GM11168 (cell line): ENCODE data around the gene TMEM135.
"Not testable (repeated sequence)": the region's sequence is repeated elsewhere in the genome, so short reads cannot be mapped to it uniquely, and the experiment has no call there.

Experiments used
- in situ Hi-C: fragments of 300-500 bp; cut with MboI; formaldehyde crosslinking; loops from one replicate; pipeline ENCODE4 v1.12.0; 2022; ENCODE audit warnings: low sequenced_read_pairs; ENCODE audit not compliant: unreplicated experiment

TMEM135 gene

GRCh38 chr11:87063982-87064381 is 26.2 kb downstream of the TMEM135 start:
- in situ Hi-C loops = no loop called here

- in situ Hi-C loops = no loop called here
Measured at GRCh38 chr11:87072787-87073186, 35.1 kb downstream of the TMEM135 start.

DNA sequence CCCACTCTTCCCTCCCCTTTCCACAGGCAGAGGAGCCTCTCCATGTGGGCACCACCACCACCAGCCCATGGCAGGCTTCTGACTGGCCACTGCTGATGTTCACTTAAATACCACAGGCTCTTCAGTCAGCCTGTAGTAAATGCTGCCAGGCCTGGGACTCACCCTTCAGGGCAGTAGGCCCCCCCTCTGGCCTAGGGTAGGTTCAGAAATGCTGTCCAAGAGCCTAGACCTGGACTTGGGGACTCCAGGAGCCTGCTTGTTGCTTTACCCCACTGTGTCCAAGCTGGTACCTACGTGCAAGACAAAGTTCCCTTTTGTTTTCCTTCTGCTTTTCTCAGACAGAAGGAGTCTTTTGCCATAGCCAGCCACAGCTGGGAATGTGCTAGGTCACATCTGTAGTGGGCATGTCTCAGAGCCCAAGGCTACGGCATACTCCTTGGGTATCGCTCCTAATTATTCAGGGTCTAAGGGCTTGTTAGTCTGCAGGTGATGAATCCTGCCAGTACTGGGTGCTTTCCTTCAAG is 38.6 kb downstream of the TMEM135 start:
- in situ Hi-C loops = loop anchor here (5.0 kb wide), 1 partner anchor 41 kb away; no protein-coding TSS in a partner anchor

DNA sequence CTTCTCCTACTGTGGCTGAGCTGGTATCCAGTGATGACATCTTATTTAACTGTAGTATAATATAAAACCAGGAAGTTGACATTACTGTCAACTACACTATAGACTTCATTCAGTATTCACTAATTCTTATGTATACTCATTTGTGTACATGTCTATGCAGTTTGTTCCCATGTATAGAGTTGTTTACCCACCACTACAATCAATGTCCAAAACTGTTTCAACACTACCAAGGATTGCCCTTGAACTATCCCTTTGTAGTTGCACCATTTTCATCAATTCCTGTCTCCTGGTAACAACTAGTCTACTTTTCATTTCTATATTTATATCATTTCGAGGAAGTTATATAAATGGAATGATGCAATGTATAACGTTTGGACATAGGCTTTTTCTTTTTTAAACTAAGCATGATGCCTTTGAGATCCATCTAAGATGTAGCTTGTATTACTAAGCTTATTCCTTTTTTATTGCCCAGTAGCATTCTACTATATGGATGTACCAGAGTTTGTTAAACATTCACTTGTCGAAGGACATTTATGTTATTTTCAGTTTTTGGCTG is 39.2 kb downstream of the TMEM135 start:
- in situ Hi-C loops = loop anchor here (5.0 kb wide), 1 partner anchor 40 kb away; no protein-coding TSS in a partner anchor

DNA sequence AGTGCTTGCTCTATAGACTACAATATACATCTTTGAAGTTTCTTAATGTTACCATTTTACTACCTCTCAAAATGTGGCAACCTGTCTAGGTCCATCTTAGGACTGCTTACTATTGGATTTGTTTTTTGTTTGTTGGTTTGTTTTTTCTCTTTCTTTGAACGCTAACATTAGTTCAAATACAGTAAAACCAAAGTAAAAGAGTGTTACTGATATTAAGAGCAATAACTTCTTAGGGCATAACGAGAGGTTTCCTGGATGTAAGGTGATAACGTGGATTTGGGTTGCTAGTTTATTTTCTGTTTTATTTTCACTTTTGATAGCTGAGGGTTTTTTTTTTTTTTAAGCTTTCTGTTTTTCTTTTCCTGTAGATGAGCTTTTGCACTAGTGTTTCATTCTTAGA is 43.6 kb downstream of the TMEM135 start:
- in situ Hi-C loops = no loop called here

GRCh38 chr11:87082590-87082989 is 44.9 kb downstream of the TMEM135 start:
- in situ Hi-C loops = no loop called here

- in situ Hi-C loops = no loop called here
Measured at GRCh38 chr11:87083029-87083428, 45.3 kb downstream of the TMEM135 start.

- in situ Hi-C loops = no loop called here
Measured at GRCh38 chr11:87092159-87092558, 54.4 kb downstream of the TMEM135 start.

DNA sequence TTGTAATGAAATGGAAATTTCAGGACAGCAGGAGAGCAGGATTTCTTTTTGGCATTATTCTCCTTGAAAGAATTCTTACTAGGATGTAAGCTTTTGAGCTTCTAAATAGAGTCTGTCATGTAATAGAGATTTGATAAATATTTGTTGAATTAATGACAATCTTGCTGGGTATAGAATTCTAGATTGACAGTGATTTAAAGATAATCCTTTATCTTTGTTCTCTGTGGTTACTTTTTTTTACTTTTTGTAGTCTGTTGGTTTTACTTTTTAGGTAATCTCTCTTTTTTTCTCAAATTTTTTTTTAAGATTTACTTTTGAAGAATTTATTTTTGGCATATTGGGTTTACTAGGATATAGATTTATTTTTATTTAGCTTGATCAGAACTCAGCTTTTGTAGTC is 54.8 kb downstream of the TMEM135 start:
- in situ Hi-C loops = no loop called here

DNA sequence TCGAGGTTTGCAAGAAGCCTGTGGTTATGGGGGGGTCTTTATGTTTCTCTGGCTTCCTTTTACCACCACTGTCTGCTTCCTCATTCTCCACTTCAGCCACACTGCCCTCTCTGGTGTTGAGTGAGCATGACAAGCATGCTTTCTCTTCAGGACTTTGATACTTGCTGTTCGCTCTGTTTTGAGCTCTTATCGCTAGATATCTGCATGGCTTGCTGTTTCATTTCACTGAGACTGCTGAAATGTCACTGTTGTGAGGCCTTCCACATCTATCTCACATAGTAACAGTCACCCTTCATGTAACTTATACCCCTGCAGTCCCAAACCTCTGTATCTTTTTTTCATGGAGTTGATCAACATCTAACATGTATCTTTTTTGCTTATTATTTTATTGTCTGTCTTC is 59.8 kb downstream of the TMEM135 start:
- in situ Hi-C loops = no loop called here

GRCh38 chr11:87101956-87102580 is 64.3 kb downstream of the TMEM135 start:
- in situ Hi-C loops = no loop called here

DNA sequence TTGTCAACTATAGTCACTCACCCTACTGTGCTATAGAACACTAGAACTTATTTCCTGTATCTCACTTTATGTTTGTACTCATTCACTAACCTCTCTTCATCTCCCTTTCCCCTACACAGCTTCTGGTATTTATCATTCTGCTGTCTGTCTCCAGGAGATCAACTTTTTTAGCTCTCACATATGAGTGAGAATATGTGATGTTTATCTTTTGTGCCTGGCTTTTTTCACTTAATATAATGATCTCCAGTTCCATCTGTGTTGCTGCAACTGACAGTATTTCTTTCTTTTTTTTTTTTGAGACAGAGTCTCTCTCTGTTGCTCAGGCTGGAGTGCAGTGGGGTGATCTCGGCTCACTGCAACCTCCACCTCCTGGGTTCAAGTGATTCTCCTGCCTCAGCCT is 68.1 kb downstream of the TMEM135 start:
- in situ Hi-C loops = not testable (repeated sequence)

GRCh38 chr11:87107379-87107778 is 69.6 kb downstream of the TMEM135 start:
- in situ Hi-C loops = not testable (repeated sequence)

- in situ Hi-C loops = no loop called here
Measured at GRCh38 chr11:87110443-87111131, 72.9 kb downstream of the TMEM135 start.

- in situ Hi-C loops = no loop called here
Measured at GRCh38 chr11:87114093-87114492, 76.4 kb downstream of the TMEM135 start.

DNA sequence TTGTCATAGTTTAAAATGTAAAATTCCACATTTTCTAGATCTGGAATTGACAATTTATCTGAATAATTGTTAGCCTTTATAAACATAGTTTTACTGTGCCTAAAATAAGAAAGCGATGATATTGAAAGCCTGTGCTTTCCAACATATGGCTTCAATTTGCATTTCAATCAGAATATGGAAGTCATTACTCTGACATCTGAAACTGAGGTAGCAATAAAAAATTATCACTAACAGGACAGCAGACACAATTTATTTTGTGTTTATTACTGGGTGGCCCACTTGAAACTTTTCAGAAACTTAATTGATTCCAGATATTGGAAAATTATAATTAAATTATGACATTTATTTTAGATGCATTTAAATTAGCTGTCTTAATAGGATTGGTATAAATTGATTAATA is 78.5 kb downstream of the TMEM135 start:
- in situ Hi-C loops = loop anchor here (5.0 kb wide), 1 partner anchor 39 kb away; no protein-coding TSS in a partner anchor

GRCh38 chr11:87120937-87121336 is 83.2 kb downstream of the TMEM135 start:
- in situ Hi-C loops = no loop called here

GRCh38 chr11:87122852-87123251 is 85.1 kb downstream of the TMEM135 start:
- in situ Hi-C loops = no loop called here

GRCh38 chr11:87125257-87125656 is 87.5 kb downstream of the TMEM135 start:
- in situ Hi-C loops = no loop called here

- in situ Hi-C loops = no loop called here
Measured at GRCh38 chr11:87127101-87127500, 89.4 kb downstream of the TMEM135 start.

- in situ Hi-C loops = no loop called here
Measured at GRCh38 chr11:87128372-87128771, 90.6 kb downstream of the TMEM135 start.
